MM.1S (cell line): Measurements from ENCODE around the gene CDKN2A.

Experiments used
- EZH2 ChIP-seq: fragments of 300-600 bp; sonication (generic); optimal IDR thresholded peaks from 2 replicates; pipeline ENCODE3; 2017; ENCODE audit warnings: low read depth, mild to moderate bottlenecking, antibody characterized with exemption, low read length, mixed read lengths
- TF ChIP-seq, protein P1 (sequence below): fragments of 300-600 bp; sonication (generic); IDR thresholded peaks from 2 replicates; pipeline ENCODE4 v1.5.1; 2016; ENCODE audit warnings: antibody characterized with exemption, low read length, mixed read lengths

- TF ChIP-seq, protein P1, sequence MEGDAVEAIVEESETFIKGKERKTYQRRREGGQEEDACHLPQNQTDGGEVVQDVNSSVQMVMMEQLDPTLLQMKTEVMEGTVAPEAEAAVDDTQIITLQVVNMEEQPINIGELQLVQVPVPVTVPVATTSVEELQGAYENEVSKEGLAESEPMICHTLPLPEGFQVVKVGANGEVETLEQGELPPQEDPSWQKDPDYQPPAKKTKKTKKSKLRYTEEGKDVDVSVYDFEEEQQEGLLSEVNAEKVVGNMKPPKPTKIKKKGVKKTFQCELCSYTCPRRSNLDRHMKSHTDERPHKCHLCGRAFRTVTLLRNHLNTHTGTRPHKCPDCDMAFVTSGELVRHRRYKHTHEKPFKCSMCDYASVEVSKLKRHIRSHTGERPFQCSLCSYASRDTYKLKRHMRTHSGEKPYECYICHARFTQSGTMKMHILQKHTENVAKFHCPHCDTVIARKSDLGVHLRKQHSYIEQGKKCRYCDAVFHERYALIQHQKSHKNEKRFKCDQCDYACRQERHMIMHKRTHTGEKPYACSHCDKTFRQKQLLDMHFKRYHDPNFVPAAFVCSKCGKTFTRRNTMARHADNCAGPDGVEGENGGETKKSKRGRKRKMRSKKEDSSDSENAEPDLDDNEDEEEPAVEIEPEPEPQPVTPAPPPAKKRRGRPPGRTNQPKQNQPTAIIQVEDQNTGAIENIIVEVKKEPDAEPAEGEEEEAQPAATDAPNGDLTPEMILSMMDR, result no peak
- TF ChIP-seq EZH2, result no peak
These were observed 5.9 kb downstream of the CDKN2A start for GRCh38 chr9:21988056-21988990.
